HFF-Myc (cell line): Measurements from ENCODE around the gene TMEM86A.

ENCODE experiments used
- DNase-seq: peaks from one replicate; pipeline ENCODE4 v3.0.0-alpha.2; 2011; ENCODE audit warnings: low read depth; ENCODE audit errors: extremely low read depth
- H3K4me3 ChIP-seq: replicated peaks from 2 replicates; pipeline ENCODE4 v1.5.1; 2011; ENCODE audit warnings: low read depth, mild to moderate bottlenecking, control low read depth, low read length
- CTCF ChIP-seq: IDR thresholded peaks from 2 replicates; pipeline ENCODE4 v1.5.1; 2012; ENCODE audit warnings: mild to moderate bottlenecking, low read depth, low read length, control low read depth; ENCODE audit errors: missing control alignments

The TMEM86A gene

GRCh38 chr11:18750944-18751343 lies 52.4 kb downstream of the TMEM86A start:
- DNase-seq, result no peak
- no peak overlapping the region for H3K4me3 ChIP-seq
- TF ChIP-seq CTCF, result no peak

- no peak for TF ChIP-seq CTCF
- no peak overlapping the region for H3K4me3 ChIP-seq
- DNase-seq, result no peak
Observed at GRCh38 chr11:18752502-18752901, 53.9 kb downstream of the TMEM86A start.

DNA sequence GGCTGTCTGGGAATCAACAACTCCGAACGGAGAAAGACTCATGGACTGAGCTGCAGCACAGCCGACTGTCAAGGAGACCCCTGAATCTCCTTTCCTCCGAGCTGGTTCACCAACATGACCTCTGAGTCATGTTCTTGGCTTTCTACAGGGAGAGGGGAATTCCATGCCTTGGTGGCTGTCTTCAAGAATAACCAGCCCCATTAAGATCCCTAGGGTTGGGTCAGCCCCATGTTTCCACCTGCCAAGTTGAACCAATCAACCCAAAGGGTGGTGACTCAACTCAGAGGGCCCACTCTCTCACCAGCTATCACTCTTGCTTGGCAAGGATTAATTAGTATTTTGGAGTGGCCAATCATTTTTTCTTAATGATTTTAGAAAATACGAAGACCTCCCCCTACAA lies 55.7 kb downstream of the TMEM86A start:
- DNase-seq, result no peak
- no peak for TF ChIP-seq CTCF
- H3K4me3 ChIP-seq, result no peak overlapping the region
